Measurements from ENCODE around the gene SSNA1. TPM values are rescaled to one million over a fixed set of nuclear protein-coding genes. Genes with fewer than 3 reads are reported as not detected.

SSNA1 gene
- total RNA-seq, 4 donors from 2014 or later: 42.0 to 97.5 (median 62.8) TPM

DNA sequence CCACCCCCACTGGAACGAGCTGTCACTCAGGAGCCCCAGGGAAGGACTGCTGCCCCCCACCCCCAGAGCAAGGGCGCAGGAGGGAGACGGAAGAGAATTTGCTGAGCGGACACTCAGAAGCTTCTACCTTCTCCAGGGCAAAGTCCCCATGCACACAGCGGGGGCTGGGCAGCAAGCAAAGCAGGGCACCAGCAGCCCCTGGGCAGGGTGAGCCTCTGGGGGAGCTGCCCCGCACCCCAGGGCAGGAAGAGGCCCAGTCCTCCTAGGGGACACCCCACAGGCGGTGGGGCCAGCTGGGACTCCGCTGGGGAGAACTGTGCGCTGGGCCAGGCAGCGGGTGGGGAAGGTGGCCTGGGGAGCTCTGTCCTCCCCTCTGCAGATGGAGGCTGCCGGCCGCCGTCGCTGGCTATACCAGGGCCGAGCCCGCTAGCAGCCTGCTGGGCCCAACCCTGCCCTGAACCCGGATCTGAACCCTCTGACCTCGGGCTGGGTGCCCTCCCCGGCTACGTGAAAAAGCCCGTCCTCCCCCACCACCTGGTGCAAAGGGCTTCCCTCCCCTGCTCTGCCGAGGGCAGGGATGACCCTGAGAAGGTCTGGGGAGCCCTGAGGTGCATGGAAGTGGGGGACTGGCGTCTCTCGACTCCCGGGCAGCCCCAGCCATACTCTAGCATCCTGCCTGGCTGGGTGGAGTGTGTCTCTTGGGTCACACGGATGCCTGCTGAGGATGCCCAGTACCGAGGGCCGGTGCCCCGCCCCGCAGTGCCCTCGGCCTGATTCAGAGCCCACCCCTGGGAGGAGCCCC, 41.6 kb downstream of the SSNA1 start:
- no peaks in the 10 kb centered on the region for H3K36me3 ChIP-seq
- H3K4me1 ChIP-seq: peaks cover 18 to 26% of the 10 kb centered on the region in 2 donors
- no peaks in the 10 kb centered on the region for H3K27me3 ChIP-seq
- TF ChIP-seq POLR2A (IDR thresholded peaks at IDR 0.05) (no peak), CTCF (IDR thresholded peaks at IDR 0.05) (no peak)
- no peaks in the 10 kb centered on the region for H3K9me3 ChIP-seq
- no peak for DNase-seq
- intact Hi-C loops (cut with DNase I): loop anchor here (5.0 kb wide), 2 partner anchors 43 to 113 kb away; partner anchors contain the start of genes ANAPC2 and SSNA1
- H3K4me3 ChIP-seq (replicated peaks in 1 of 3): no peak overlapping the region
- no peak overlapping the region for H3K27ac ChIP-seq
- WGBS, 2 donors: 50 to 71% methylated on average over 9 to 14 of the region's 31 CpGs

DNA sequence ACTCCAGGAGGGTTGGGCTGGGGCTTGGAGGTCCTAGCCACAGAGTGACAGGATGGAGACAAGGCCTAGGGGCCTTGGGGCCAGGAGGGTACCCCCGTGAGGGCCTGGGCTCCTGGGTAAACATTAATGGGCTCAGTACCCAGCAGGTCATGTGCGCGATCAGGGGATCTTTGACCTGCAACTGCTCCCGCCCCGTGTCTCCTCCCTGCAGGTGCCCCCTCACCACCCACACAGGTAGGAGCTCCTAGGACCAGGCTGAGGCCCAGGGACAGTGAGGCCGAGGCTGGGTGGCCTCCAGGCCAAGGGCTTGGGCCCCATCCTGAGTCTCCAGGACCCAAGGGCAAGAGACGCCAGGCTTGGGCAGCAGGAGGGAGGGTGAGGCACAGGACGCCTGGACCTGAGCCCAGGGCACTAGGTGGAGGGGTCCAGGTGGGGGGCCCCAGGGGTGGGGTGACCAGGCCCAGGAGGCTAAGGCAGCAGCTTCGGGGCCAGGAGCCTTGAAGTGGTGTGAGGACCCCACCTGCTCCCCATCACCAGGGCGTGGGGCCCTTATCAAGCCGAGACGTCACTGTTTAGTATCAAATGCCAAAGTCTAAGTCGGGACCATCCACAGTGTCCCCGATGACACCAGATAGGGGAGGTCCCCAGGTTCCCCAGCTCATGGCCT, 42.4 kb downstream of the SSNA1 start, which contains the start of gene SLC34A3:
Gene SLC34A3 (plus strand): TSS at position 197 of the 667 bp plus-strand sequence. CDS start 802 bp downstream, outside the sequence.
- no peaks in the 10 kb centered on the region for H3K27me3 ChIP-seq
- no peaks in the 10 kb centered on the region for H3K36me3 ChIP-seq
- no peak within 1 kb of the TSS for H3K27ac ChIP-seq
- no peak within 1 kb of the TSS for H3K4me3 ChIP-seq (replicated peaks in 1 of 3)
- intact Hi-C loops (cut with DNase I): loop anchor here (5.0 kb wide), 1 partner anchor 114 kb away; no protein-coding TSS in a partner anchor
- no peak for DNase-seq
- 79 to 85% methylated on average over 5 to 12 of the region's 14 CpGs for WGBS, 2 donors
- H3K9me3 ChIP-seq: no peaks in the 10 kb centered on the region
- peaks cover 18 to 26% of the 10 kb centered on the region in 2 donors for H3K4me1 ChIP-seq
- no peak for TF ChIP-seq CTCF (IDR thresholded peaks at IDR 0.05)
- TF ChIP-seq POLR2A (IDR thresholded peaks at IDR 0.05): no peak

DNA sequence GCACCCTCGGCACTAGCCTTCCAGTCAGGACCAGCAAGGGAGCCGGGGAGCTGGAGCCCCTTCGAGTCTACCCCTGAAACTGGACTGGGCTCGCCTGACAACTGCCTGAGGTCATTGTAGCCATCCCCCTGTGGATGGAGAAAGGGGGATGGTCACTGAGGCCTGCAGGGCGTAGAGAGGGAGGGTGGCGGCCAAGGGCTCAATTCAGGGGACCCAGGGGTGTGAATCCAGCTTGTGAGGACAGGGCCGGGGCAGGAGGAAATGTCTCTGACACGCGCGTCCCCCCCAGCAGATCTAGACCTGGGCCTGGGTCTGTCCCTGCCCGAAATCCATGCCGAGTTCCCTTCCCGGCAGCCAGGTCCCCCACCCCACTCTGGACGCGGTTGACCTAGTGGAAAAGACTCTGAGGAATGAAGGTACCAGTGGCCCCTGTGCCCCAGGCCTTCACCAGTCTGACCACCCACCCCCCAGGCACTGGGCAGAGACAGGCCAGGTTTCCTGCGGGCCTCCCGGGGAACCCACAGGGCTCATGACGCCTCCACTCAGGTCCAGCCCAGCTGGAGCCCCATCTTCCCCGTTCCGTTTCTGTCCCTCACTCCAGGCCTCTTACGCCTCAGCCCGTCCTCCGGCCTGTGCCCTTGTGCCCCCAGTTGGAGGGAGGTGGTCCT, 43.0 kb downstream of the SSNA1 start:
- 86 to 87% methylated on average over 15 to 21 of the region's 23 CpGs for whole genome bisulfite sequencing, 2 donors
- intact Hi-C loops (cut with DNase I): loop anchor here (5.0 kb wide), 1 partner anchor 114 kb away; no protein-coding TSS in a partner anchor
- H3K27ac ChIP-seq: no peak overlapping the region
- no peaks in the 10 kb centered on the region for H3K9me3 ChIP-seq
- peaks cover 21 to 26% of the 10 kb centered on the region in 2 donors for H3K4me1 ChIP-seq
- H3K27me3 ChIP-seq: no peaks in the 10 kb centered on the region
- no peak overlapping the region for H3K4me3 ChIP-seq (replicated peaks in 1 of 3)
- DNase-seq: no peak
- H3K36me3 ChIP-seq: no peaks in the 10 kb centered on the region
- TF ChIP-seq POLR2A (IDR thresholded peaks at IDR 0.05) (no peak), CTCF (IDR thresholded peaks at IDR 0.05) (no peak)

GRCh38 chr9:137232101-137232500, 43.6 kb downstream of the SSNA1 start:
- no peaks in the 10 kb centered on the region for H3K36me3 ChIP-seq
- H3K27me3 ChIP-seq: no peaks in the 10 kb centered on the region
- no peak for TF ChIP-seq POLR2A (IDR thresholded peaks at IDR 0.05)
- TF ChIP-seq CTCF (IDR thresholded peaks at IDR 0.05): no peak
- H3K4me3 ChIP-seq (replicated peaks in 1 of 3): no peak overlapping the region
- intact Hi-C loops (cut with DNase I): loop anchor here (5.0 kb wide), 1 partner anchor 115 kb away; no protein-coding TSS in a partner anchor
- no peak for DNase-seq
- WGBS, 2 donors: 64 to 81% methylated on average over 4 to 9 of the region's 10 CpGs
- H3K4me1 ChIP-seq: peaks cover 21 to 26% of the 10 kb centered on the region in 2 donors
- H3K27ac ChIP-seq: no peak overlapping the region
- no peaks in the 10 kb centered on the region for H3K9me3 ChIP-seq

All from thyroid gland (tissue), 4 donors.